HG03575 (cell line): ENCODE data around the gene HIPK2.

Experiments
- ATAC-seq: cut with Tn5 transposase; IDR thresholded peaks from one replicate; pipeline ENCODE4 v1.9.1; 2021; ENCODE audit not compliant: unreplicated experiment, insufficient number of reproducible peaks, low FRiP score; ENCODE audit errors: extremely low read depth

The HIPK2 gene

GRCh38 chr7:139591550-139592195 lies 186.1 kb downstream of the HIPK2 start:
- no peak for ATAC-seq

DNA sequence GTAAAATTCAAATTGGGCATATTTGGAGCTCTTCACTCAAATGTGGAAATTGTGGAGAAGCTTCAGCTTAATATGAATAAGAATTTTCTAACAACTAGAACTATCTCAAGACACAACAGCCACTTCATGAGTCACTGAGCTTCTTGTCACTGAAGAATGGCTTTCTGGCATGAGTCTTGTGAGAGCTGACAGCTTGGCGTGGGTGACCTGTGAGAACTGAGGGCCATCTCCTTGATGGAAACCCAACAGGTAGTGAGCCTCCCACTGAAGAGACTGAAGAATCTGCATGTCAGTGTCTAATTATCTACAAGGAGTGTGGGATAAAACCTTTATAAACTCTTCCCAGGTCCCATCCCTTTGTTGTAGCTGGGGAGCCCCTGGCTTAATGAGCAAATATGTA lies 188.3 kb downstream of the HIPK2 start:
- no peak for ATAC-seq

DNA sequence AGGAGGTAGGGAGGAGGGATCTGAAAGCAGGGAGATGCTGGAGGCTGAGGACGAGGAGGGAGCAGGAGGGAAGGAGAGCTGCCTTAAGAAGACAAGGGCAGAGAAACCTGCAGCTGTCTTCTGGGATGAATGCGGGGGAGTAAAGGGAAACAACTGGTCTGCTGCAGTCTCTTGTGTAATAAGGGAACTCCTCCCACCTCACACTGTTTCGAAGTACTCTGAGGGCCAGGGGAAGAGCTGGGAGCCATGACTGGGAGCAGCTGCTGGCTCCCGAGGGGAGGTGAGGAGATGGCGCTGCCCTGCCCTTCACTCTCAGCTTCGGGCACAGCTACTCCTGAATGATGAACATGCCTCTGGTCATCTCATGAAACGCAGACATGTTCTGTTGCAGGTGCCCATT lies 189.2 kb downstream of the HIPK2 start:
- ATAC-seq, result no peak

DNA sequence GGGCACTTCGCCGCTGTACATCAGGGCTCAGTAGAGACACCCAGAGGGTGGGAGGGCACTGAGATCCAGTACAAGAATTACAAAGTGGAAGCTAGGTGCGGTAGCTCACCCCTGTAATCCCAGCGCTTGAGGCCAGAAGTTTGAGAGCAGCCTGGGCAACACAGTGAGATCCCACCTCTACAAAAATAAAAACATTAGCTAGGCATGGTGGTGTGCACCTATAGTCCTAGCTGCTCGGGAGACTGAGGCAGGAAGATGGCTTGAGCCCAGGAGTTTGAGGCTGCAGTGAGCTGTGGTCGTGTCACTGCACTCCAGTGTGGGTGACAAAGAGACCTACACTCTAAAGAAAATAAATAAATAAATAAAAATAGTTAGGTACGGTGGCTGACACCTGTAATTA lies 190.3 kb downstream of the HIPK2 start:
- ATAC-seq, result no peak

GRCh38 chr7:139586286-139586685 lies 191.5 kb downstream of the HIPK2 start:
- ATAC-seq, result no peak

DNA sequence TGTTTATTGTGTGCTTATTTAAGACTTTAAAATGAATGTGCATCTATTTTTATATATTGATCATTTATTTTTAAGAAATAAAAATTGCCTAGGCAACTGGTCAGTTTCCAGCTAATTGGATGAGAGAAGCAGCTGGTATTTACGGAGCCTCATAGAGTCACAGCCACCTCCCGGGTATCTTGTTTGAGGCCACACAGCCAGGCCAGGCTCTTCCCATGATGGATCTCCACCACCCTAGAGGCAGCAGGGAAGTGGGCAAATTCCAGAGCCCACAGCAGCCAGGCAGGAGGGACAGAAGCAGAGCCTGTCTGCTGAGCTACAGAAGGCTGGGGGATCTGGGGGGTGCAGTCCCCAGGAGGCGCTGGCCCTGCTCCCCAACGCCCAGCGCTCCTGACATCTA lies 192.8 kb downstream of the HIPK2 start:
- no peak for ATAC-seq

DNA sequence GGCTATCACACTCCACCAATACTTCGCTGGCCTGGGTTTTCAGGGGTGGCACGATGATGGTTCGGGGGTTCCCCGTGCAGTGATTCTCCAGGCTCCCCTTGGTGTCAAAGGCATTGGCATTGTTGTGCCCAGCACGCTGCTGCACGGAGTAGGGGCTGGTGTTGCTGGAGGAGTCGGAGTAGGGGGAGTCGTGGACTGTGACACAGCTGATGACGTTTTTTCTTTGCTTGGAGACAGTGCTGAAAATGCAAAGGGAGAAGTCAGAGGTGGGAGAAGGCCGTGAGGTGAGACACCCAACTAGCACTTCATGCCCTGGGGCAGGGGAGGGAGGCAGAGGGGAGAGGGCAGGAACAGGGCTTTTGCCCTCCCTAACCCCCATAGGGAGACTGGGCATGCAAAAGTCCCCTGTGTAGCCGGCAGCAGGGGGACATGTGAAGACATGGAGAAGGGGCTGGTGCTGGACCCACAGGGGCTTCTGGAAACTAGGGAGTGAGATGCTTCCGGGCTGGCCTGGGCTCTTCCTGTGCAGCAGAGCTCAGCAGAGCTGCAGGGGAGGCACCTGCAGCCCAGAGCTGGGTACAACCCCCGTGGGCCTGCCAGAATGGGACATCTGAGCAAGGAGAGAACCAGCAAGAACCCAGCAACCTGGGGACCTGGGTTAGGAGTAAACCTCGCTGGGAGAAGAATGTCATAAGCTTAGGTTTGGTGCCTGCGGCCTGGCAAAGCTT lies 193.8 kb downstream of the HIPK2 start:
- ATAC-seq, result no peak

DNA sequence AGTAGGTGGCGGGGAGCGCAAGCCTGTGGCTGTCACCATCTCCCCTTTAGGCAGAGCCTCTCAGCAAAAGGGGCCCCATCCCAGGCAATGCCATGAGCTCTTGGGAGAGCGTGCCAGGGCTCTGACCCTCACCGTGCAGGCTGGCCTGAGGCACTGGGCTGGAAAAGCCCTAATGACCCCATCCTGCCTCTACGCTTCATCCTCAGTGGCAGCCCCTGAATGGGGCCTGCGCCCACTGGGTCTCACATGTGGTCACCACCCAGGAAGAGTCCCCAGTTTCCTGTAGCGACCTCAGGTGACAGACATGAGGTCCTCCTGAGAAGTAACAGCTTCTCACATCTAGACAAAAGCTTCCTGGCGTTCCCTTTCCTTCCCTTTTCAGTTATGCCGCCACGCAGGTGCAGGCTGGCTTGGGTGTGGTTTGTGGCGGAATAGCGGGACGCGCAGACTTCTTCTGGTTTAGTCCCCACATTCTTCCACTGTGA lies 195.1 kb downstream of the HIPK2 start:
- ATAC-seq, result no peak

GRCh38 chr7:139582130-139582650 lies 195.6 kb downstream of the HIPK2 start:
- ATAC-seq, result no peak

DNA sequence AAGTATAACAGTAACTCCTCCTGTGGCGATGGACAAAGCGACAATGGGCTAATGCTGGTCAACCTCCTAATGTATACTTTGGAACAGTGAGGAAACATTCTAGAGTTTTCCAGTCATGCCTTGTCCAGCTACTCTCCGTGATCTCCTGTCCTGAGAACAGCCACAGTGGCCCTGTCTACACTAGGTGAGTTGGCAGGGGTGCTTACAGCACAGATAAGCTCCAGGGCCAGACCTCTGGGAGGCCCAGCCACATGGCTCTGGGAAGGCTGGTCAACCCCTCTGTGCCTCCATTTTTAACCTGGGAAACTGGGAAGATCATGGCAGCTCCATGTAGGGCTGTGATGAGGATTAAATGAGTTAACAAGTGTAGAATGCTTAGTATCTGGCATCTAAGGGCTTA lies 197.4 kb downstream of the HIPK2 start:
- no peak for ATAC-seq

- no peak for ATAC-seq
Measured at GRCh38 chr7:139576179-139576973, 201.4 kb downstream of the HIPK2 start.

DNA sequence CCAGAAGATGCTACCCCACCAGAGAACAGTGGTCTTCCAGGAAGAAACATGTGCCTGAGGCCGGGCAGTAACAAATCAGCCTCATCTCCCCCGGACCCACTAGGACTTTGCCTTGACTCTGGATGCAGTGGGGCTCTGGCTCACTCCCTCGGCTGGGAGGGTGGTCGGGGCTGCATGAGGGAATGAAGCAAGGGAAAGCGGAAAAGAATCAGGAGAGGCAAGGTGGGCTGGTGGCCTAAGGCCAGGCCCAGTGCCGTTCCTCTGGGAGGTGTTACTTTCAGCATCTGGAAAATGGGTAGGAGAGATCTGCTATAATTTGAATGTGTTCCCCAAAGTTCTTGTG lies 202.5 kb downstream of the HIPK2 start:
- ATAC-seq, result no peak

DNA sequence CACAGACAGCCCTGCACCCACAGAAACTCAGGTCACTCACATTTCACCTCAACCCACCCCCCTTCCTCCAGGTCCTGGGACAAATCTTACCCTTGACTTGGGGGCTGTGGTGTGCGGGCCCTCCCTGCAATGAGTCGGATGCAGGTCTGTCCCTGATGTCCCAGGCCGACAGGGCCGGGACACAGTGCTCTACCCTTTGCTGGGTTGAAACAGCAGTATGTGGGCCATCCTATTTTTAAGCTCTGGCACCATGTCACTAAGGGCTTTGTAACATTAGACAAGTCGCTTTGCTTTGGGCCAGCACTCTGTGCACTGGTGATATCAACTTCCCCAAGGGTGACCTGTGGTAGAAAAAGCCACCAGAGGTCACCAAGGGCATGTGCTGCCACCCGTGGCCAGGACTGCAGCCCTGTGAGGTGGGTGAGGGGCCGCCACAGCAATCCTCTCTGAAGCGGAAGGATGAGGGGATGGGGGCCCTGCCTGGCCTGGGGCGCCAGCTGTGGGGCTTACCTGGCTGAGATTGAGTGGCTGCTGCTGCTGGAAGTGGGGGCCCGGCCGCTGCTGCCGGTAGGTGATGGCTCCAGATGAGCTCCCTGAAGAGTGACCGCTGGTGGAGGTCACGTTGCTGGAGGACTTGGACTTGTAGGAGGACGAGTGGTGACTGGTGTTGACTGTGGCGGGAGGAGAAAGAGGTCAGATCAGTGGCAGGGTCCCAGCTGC lies 203.0 kb downstream of the HIPK2 start:
- no peak for ATAC-seq

DNA sequence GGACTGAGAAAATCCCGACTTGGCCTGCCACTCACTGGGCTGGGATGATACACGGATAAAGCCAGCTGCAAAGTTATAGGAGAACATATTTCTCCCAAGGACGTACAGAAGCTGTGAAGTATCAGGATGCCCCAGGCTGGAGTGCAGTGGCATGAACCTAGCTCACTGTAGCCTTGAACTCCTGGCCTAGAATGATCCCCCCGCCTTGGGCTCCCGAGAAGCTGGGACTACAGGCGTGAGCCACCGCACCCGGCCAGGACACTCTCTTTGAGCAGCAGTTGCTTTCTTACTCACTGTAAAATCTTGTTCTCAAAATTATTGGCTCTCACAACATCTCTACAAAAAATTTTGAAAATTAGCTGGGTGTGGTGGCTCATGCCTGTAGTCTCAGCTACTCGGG lies 203.9 kb downstream of the HIPK2 start:
- ATAC-seq, result no peak

DNA sequence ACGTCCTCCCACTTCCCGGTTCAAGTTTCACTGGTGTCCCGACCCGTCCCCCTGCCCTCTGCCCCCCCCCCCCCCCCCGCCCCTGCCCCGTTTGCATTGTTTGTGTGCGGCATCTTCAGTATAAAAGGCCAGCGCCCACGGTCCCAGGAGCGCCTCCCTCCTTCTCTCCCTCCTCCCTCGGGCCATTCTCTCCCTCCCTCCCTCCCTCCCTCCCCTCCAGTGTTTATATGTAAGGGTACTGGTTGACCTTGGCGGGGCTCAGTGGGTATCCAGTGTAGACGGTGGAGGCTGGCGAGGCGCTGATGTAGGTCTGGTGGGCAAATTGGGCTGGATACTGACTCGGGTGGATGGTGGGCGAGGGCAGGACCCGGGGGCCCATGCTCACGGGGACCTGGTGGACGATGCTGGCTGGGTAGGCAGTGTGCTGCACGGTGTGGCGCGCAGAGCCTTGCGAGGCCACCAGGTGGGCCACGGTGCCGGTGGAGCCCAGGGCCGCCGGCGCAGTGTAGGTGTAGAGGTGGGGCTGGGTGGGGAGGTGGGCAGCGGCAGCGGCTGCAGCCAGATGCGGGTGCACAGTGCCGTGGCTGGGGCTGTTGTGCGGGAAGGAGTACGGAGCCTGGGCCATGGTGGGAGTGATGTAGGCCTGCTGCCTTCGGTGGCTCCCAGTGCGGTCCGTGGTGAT lies 205.0 kb downstream of the HIPK2 start:
- no peak for ATAC-seq

- no peak for ATAC-seq
Measured at GRCh38 chr7:139572071-139572470, 205.7 kb downstream of the HIPK2 start.

GRCh38 chr7:139571651-139572050 lies 206.1 kb downstream of the HIPK2 start:
- ATAC-seq, result no peak

DNA sequence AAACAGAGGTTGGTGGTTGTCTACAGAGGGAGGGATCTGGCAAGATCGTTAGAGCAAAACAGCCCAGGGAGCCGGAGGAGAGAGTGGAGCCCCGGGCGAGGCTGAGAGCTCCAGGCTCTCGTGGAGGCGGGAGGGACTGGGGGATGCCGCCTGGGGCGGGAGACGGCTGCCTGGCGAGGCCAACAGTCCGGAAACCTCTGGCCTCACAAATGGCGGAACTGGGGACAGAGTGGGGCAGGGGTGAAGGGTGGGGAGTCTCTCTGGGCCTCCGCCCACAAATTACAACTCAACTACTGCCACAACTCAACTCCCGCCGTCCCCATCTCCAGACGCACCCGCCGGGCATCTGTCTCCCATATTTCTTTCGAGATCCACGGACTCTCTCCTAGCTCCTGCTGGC lies 206.6 kb downstream of the HIPK2 start:
- ATAC-seq, result no peak

GRCh38 chr7:139570626-139571025 lies 207.2 kb downstream of the HIPK2 start:
- no peak for ATAC-seq
